GM23338 (cell line): ENCODE data around the gene DAGLA. TPM values are rescaled to one million over a fixed set of nuclear protein-coding genes. Genes with fewer than 3 reads are reported as not detected.

ENCODE experiments used
- ATAC-seq: fragments of 200-7000 bp; cut with Tn5 transposase; 3 replicates; pipeline ENCODE4 v1.9.1; 2020
- DNase-seq: peaks from one replicate; pipeline ENCODE4 v3.0.0-alpha.2; 2015; ENCODE audit warnings: low spot score
- H2AFZ ChIP-seq: fragments of 200-600 bp; sonication (generic); 2 replicates; pipeline ENCODE4 v1.8.0; 2016; ENCODE audit warnings: antibody characterized with exemption, mild to moderate bottlenecking, moderate library complexity
- H3F3A ChIP-seq: fragments of 200-600 bp; sonication (generic); replicated peaks from 2 replicates; pipeline ENCODE4 v1.8.0; 2017; ENCODE audit warnings: antibody characterized with exemption, mixed run types, low read depth
- H3K27ac ChIP-seq: fragments of 200-600 bp; sonication (generic); 2 replicates; pipeline ENCODE4 v1.6.1; 2016; ENCODE audit warnings: low read depth
- H3K27me3 ChIP-seq: fragments of 200-600 bp; sonication (generic); 2 replicates; pipeline ENCODE4 v1.8.0; 2016; ENCODE audit warnings: mild to moderate bottlenecking, mixed run types, moderate library complexity; ENCODE audit not compliant: insufficient read depth
- H3K36me3 ChIP-seq: fragments of 200-600 bp; sonication (generic); 2 replicates; pipeline ENCODE4 v1.8.0; 2016; ENCODE audit warnings: mild to moderate bottlenecking; ENCODE audit not compliant: insufficient read depth
- H3K4me1 ChIP-seq: fragments of 200-600 bp; sonication (generic); 2 replicates; pipeline ENCODE4 v1.8.0; 2016; ENCODE audit warnings: mild to moderate bottlenecking, moderate library complexity; ENCODE audit not compliant: insufficient read depth
- H3K4me2 ChIP-seq: fragments of 200-600 bp; sonication (generic); 2 replicates; pipeline ENCODE4 v1.7.1; 2017; ENCODE audit warnings: mixed run types
- H3K4me3 ChIP-seq: fragments of 200-600 bp; sonication (generic); 2 replicates; pipeline ENCODE4 v1.6.1; 2016; ENCODE audit warnings: mixed run types
- H3K79me2 ChIP-seq: fragments of 200-600 bp; sonication (generic); replicated peaks from 2 replicates; pipeline ENCODE4 v1.8.0; 2017; ENCODE audit warnings: mild to moderate bottlenecking; ENCODE audit not compliant: insufficient read depth
- H3K9me2 ChIP-seq: fragments of 200-600 bp; sonication (generic); 2 replicates; pipeline ENCODE4 v1.8.0; 2017; ENCODE audit not compliant: insufficient read depth
- H4K20me1 ChIP-seq: fragments of 200-600 bp; sonication (generic); replicated peaks from 2 replicates; pipeline ENCODE4 v1.8.0; 2017; ENCODE audit warnings: mild to moderate bottlenecking; ENCODE audit not compliant: insufficient read depth
- H3K27ac Mint-ChIP-seq: 2 replicates; pipeline ENCODE4 v1.8.0; 2020; ENCODE audit warnings: inconsistent platforms, mild to moderate bottlenecking, moderate library complexity, mixed read lengths
- H3K27me3 Mint-ChIP-seq: 3 replicates; pipeline ENCODE4 v1.8.0; 2022; ENCODE audit warnings: low read depth, mild to moderate bottlenecking, moderate library complexity, mixed read lengths, inconsistent platforms; ENCODE audit not compliant: insufficient read depth, poor library complexity
- H3K36me3 Mint-ChIP-seq: 3 replicates; pipeline ENCODE4 v1.8.0; 2021; ENCODE audit warnings: low read depth, mild to moderate bottlenecking, inconsistent platforms, moderate library complexity, mixed read lengths
- H3K4me1 Mint-ChIP-seq: 3 replicates; pipeline ENCODE4 v1.8.0; 2020; ENCODE audit warnings: mild to moderate bottlenecking, inconsistent platforms, mixed read lengths
- H3K4me3 Mint-ChIP-seq: 3 replicates; pipeline ENCODE4 v1.8.0; 2021; ENCODE audit warnings: moderate library complexity, mild to moderate bottlenecking, inconsistent platforms, mixed read lengths
- H3K9me3 Mint-ChIP-seq: 3 replicates; pipeline ENCODE4 v1.8.0; 2020; ENCODE audit warnings: moderate library complexity, mild to moderate bottlenecking, inconsistent platforms, mixed read lengths
- CREB1 ChIP-seq: fragments of 250-450 bp; sonication (Bioruptor Pico); IDR thresholded peaks from 2 replicates; pipeline ENCODE4 v1.5.0; 2020; ENCODE audit warnings: low read depth, mild to moderate bottlenecking, moderate library complexity
- EZH2 ChIP-seq: fragments of 200-600 bp; sonication (generic); IDR thresholded peaks from one replicate; pipeline ENCODE4 v1.8.0; 2017; ENCODE audit warnings: antibody characterized with exemption, mild to moderate bottlenecking, low read depth; ENCODE audit not compliant: unreplicated experiment
- EZH2phosphoT487 ChIP-seq: fragments of 200-600 bp; sonication (generic); IDR thresholded peaks from one replicate; pipeline ENCODE4 v1.8.1; 2018; ENCODE audit warnings: antibody characterized with exemption; ENCODE audit not compliant: unreplicated experiment
- JUNB ChIP-seq: IDR thresholded peaks from one replicate; pipeline ENCODE4 v1.6.1; 2016; ENCODE audit warnings: antibody characterized with exemption; ENCODE audit not compliant: unreplicated experiment
- NANOG ChIP-seq: IDR thresholded peaks from 2 replicates; pipeline ENCODE4 v1.6.1; 2016; ENCODE audit warnings: antibody characterized with exemption, borderline replicate concordance
- POLR2AphosphoS5 ChIP-seq: IDR thresholded peaks from 2 replicates; pipeline ENCODE4 v1.6.1; 2016; ENCODE audit warnings: antibody characterized with exemption, low read depth
- STAT1 ChIP-seq: IDR thresholded peaks from one replicate; pipeline ENCODE4 v1.6.1; 2016; ENCODE audit warnings: antibody characterized with exemption; ENCODE audit not compliant: unreplicated experiment
- ZNF114 ChIP-seq: fragments of 250-450 bp; sonication (Bioruptor Pico); IDR thresholded peaks from 2 replicates; pipeline ENCODE4 v1.5.0; 2020; ENCODE audit warnings: mild to moderate bottlenecking, moderate library complexity
- ZNF331 ChIP-seq: fragments of 250-450 bp; sonication (Bioruptor Pico); IDR thresholded peaks from 2 replicates; pipeline ENCODE4 v1.5.0; 2020; ENCODE audit warnings: low read depth, mild to moderate bottlenecking, moderate library complexity
- polyA plus RNA-seq: library from polyadenylated mRNA; unstranded; fragments of >200 nt; fragmentation: Nextera tagmentation; extraction: Ambion mirVana; gene quantifications from 2 replicates; pipeline ENCODE4 v1.2.1, GENCODE V29; 2016
- total RNA-seq: library from RNA; depleted of rRNA; stranded (reverse); fragments of >200 nt; shearing (Covaris generic); gene quantifications from 2 replicates; pipeline ENCODE4 v1.2.3, GENCODE V29; 2014
- TF ChIP-seq, protein P1 (sequence below), 2 experiments: fragments of 200-600 bp in 1 of 2; sonication (generic) in 1 of 2; conservative IDR thresholded peaks; 2 replicates each; pipeline versions ENCODE4 v1.5.1 to v1.6.1; 2016 to 2017; ENCODE audit warnings: antibody characterized with exemption in 2 of 2, low read depth in 2 of 2, mild to moderate bottlenecking in 2 of 2, moderate library complexity in 1 of 2
- TF ChIP-seq, protein P2 (sequence below): fragments of 250-450 bp; sonication (Bioruptor Pico); IDR thresholded peaks from 2 replicates; pipeline ENCODE4 v1.5.0; 2020; ENCODE audit warnings: mild to moderate bottlenecking, moderate library complexity
- TF ChIP-seq, protein P3 (sequence below): IDR thresholded peaks from 2 replicates; pipeline ENCODE4 v1.6.1; 2016; ENCODE audit warnings: antibody characterized with exemption
- TF ChIP-seq, protein P4 (sequence below): IDR thresholded peaks from one replicate; pipeline ENCODE4 v1.6.1; 2018; ENCODE audit warnings: antibody characterized with exemption; ENCODE audit not compliant: unreplicated experiment

Gene DAGLA
- total and polyA plus RNA-seq, 2 experiments from 2014 or later, result 0.55 to 2.5 TPM

DNA sequence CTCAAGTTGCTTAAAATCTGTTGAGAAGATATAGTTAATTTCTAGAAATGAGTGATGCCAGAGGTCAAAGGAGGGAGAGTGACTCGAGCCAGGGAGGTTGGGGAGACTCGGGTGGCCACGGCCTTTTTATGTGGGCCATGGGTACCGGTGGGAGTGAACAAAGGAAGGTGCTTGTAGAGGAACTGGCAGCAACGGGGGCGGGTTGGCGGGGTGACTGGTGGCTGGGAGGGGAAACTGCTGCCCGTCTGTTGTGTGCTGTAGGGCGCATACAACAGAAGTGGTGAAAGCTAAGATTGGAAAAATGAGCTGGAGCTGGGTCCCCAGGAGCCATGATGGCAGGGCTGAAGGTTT is 5.4 kb downstream of the DAGLA start:
- Mint-ChIP-seq H3K9me3 (no peaks in the 10 kb centered on the region), H3K4me1 (peaks cover 11% of the 10 kb centered on the region), H3K4me3 (no peak overlapping the region), H3K27me3 (peaks cover 12% of the 10 kb centered on the region), H3K27ac (no peak overlapping the region), H3K36me3 (no peaks in the 10 kb centered on the region)
- H3K4me1 ChIP-seq, result peaks cover 5% of the 10 kb centered on the region; the same call in 1 of the 2 replicates
- TF ChIP-seq STAT1, result no peak
- no peak for TF ChIP-seq POLR2AphosphoS5
- no peak for TF ChIP-seq ZNF114 (CRISPR knock-in tag)
- no peak for TF ChIP-seq EZH2phosphoT487
- TF ChIP-seq, protein P1, sequence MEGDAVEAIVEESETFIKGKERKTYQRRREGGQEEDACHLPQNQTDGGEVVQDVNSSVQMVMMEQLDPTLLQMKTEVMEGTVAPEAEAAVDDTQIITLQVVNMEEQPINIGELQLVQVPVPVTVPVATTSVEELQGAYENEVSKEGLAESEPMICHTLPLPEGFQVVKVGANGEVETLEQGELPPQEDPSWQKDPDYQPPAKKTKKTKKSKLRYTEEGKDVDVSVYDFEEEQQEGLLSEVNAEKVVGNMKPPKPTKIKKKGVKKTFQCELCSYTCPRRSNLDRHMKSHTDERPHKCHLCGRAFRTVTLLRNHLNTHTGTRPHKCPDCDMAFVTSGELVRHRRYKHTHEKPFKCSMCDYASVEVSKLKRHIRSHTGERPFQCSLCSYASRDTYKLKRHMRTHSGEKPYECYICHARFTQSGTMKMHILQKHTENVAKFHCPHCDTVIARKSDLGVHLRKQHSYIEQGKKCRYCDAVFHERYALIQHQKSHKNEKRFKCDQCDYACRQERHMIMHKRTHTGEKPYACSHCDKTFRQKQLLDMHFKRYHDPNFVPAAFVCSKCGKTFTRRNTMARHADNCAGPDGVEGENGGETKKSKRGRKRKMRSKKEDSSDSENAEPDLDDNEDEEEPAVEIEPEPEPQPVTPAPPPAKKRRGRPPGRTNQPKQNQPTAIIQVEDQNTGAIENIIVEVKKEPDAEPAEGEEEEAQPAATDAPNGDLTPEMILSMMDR (conservative IDR thresholded peaks at IDR 0.05; ENCODE audit: low read depth in 2 of 2), result no peak
- no peak for TF ChIP-seq NANOG
- TF ChIP-seq, protein P2, sequence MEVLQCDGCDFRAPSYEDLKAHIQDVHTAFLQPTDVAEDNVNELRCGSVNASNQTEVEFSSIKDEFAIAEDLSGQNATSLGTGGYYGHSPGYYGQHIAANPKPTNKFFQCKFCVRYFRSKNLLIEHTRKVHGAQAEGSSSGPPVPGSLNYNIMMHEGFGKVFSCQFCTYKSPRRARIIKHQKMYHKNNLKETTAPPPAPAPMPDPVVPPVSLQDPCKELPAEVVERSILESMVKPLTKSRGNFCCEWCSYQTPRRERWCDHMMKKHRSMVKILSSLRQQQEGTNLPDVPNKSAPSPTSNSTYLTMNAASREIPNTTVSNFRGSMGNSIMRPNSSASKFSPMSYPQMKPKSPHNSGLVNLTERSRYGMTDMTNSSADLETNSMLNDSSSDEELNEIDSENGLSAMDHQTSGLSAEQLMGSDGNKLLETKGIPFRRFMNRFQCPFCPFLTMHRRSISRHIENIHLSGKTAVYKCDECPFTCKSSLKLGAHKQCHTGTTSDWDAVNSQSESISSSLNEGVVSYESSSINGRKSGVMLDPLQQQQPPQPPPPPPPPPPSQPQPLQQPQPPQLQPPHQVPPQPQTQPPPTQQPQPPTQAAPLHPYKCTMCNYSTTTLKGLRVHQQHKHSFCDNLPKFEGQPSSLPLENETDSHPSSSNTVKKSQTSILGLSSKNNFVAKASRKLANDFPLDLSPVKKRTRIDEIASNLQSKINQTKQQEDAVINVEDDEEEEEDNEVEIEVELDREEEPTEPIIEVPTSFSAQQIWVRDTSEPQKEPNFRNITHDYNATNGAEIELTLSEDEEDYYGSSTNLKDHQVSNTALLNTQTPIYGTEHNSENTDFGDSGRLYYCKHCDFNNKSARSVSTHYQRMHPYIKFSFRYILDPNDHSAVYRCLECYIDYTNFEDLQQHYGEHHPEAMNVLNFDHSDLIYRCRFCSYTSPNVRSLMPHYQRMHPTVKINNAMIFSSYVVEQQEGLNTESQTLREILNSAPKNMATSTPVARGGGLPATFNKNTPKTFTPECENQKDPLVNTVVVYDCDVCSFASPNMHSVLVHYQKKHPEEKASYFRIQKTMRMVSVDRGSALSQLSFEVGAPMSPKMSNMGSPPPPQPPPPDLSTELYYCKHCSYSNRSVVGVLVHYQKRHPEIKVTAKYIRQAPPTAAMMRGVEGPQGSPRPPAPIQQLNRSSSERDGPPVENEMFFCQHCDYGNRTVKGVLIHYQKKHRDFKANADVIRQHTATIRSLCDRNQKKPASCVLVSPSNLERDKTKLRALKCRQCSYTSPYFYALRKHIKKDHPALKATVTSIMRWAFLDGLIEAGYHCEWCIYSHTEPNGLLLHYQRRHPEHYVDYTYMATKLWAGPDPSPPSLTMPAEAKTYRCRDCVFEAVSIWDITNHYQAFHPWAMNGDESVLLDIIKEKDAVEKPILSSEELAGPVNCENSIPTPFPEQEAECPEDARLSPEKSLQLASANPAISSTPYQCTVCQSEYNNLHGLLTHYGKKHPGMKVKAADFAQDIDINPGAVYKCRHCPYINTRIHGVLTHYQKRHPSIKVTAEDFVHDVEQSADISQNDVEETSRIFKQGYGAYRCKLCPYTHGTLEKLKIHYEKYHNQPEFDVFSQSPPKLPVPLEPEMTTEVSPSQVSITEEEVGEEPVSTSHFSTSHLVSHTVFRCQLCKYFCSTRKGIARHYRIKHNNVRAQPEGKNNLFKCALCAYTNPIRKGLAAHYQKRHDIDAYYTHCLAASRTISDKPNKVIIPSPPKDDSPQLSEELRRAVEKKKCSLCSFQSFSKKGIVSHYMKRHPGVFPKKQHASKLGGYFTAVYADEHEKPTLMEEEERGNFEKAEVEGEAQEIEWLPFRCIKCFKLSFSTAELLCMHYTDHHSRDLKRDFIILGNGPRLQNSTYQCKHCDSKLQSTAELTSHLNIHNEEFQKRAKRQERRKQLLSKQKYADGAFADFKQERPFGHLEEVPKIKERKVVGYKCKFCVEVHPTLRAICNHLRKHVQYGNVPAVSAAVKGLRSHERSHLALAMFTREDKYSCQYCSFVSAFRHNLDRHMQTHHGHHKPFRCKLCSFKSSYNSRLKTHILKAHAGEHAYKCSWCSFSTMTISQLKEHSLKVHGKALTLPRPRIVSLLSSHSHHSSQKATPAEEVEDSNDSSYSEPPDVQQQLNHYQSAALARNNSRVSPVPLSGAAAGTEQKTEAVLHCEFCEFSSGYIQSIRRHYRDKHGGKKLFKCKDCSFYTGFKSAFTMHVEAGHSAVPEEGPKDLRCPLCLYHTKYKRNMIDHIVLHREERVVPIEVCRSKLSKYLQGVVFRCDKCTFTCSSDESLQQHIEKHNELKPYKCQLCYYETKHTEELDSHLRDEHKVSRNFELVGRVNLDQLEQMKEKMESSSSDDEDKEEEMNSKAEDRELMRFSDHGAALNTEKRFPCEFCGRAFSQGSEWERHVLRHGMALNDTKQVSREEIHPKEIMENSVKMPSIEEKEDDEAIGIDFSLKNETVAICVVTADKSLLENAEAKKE, result no peak
- TF ChIP-seq ZNF331 (CRISPR knock-in tag), result no peak
- no peak for TF ChIP-seq CREB1
- TF ChIP-seq, protein P3, sequence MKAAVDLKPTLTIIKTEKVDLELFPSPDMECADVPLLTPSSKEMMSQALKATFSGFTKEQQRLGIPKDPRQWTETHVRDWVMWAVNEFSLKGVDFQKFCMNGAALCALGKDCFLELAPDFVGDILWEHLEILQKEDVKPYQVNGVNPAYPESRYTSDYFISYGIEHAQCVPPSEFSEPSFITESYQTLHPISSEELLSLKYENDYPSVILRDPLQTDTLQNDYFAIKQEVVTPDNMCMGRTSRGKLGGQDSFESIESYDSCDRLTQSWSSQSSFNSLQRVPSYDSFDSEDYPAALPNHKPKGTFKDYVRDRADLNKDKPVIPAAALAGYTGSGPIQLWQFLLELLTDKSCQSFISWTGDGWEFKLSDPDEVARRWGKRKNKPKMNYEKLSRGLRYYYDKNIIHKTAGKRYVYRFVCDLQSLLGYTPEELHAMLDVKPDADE, result no peak
- no peak for TF ChIP-seq EZH2
- no peak for TF ChIP-seq JUNB
- TF ChIP-seq, protein P4, sequence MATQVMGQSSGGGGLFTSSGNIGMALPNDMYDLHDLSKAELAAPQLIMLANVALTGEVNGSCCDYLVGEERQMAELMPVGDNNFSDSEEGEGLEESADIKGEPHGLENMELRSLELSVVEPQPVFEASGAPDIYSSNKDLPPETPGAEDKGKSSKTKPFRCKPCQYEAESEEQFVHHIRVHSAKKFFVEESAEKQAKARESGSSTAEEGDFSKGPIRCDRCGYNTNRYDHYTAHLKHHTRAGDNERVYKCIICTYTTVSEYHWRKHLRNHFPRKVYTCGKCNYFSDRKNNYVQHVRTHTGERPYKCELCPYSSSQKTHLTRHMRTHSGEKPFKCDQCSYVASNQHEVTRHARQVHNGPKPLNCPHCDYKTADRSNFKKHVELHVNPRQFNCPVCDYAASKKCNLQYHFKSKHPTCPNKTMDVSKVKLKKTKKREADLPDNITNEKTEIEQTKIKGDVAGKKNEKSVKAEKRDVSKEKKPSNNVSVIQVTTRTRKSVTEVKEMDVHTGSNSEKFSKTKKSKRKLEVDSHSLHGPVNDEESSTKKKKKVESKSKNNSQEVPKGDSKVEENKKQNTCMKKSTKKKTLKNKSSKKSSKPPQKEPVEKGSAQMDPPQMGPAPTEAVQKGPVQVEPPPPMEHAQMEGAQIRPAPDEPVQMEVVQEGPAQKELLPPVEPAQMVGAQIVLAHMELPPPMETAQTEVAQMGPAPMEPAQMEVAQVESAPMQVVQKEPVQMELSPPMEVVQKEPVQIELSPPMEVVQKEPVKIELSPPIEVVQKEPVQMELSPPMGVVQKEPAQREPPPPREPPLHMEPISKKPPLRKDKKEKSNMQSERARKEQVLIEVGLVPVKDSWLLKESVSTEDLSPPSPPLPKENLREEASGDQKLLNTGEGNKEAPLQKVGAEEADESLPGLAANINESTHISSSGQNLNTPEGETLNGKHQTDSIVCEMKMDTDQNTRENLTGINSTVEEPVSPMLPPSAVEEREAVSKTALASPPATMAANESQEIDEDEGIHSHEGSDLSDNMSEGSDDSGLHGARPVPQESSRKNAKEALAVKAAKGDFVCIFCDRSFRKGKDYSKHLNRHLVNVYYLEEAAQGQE, result no peak
- H3K27me3 ChIP-seq, result peaks cover 11% of the 10 kb centered on the region
- H3K79me2 ChIP-seq, result no peaks in the 10 kb centered on the region
- H3K27ac ChIP-seq, result no peak overlapping the region
- H4K20me1 ChIP-seq, result no peaks in the 10 kb centered on the region
- no peak for ATAC-seq
- H3F3A ChIP-seq, result no peaks in the 10 kb centered on the region
- DNase-seq, result no peak
- H3K9me2 ChIP-seq, result no peaks in the 10 kb centered on the region
- no peaks in the 10 kb centered on the region for H3K36me3 ChIP-seq
- H2AFZ ChIP-seq, result no peak overlapping the region
- H3K4me2 ChIP-seq, result no peak overlapping the region
- no peak overlapping the region for H3K4me3 ChIP-seq
